Hepatic stellate cell (primary cell): ENCODE data around the gene MARCO.
"Not testable (repeated sequence)": the region's sequence is repeated elsewhere in the genome, so short reads cannot be mapped to it uniquely, and the experiment has no call there.

ENCODE experiments used
- DNase-seq: peaks from one replicate; pipeline ENCODE4 v3.0.0; 2011; ENCODE audit warnings: low spot score

MARCO gene

DNA sequence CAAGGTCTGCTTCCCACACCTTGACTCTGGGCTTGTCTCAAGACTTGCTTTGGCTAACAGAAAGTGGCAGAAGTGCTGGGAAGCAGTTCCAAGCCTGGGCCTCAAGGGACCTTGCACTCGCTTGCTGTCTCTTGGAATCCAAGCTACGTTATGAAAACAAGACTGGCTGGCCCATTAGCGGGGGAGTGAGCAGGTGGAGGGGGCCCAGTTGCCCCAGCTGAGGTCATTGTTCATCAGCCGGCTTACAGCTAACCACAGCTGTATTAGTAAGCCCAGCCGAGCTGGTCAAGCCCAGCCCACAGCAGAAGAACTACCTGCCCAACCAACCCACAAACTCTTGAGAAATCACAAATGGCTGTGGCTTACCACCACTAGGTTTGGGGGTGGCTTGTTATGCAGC is 63.1 kb downstream of the MARCO start:
- no peak for DNase-seq

DNA sequence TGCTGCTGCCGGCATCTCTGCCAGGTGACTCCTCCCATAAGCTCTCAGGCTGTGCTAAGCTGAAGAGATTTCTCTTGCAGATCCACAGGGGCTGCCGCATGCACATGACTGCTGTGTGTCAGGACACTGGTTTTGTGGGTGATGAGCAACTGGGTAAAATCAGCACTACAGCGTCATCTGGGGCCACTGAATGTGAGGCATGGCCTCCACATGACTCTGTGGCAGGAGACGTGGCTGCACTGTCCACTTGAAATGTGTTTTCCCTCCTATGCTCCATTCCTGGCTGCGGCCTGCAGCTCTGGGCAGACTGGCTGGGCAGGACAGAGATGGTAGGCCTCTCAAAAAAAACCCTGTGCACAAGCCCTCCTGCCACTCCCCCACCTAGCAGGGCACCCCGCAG is 63.6 kb downstream of the MARCO start:
- no peak for DNase-seq

DNA sequence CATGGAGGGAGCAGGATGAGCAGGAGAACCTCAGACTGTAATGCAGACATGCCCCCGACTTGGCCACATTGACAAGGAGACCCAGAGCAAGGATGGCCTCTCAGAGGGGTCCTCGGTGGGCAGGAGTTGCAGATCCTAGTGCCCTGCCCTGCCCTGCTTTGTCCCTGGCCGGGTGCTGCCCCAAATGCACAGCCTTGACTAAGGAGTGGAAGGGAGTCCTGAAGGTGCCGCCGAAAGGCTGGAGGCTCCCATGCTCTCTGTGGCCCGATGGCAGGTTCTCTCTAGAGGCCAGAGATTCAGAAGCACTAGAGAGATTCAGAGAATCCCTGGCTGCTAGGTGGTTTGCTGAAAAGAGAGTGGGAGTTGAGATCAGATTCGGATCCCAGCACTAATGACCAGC is 64.4 kb downstream of the MARCO start:
- DNase-seq: no peak

DNA sequence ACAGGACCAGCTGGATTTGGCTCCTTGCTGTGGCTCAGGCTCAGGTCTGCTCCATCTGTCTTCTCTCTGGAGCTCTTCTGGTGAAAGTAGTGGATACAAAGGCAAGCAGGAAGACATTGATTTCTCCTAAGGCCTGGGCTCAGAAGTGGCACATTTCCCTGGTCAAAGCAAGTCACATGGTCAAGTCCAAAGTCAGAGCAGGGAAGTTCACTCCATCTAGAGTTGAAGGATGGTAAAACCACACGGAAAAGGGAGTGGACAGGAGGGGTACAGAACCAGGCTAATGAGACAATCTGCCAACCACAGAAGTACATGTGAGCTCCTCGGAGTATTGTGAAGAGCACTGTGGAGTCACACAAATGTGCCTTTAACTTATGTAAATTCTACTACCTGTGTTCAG is 66.1 kb downstream of the MARCO start:
- no peak for DNase-seq

DNA sequence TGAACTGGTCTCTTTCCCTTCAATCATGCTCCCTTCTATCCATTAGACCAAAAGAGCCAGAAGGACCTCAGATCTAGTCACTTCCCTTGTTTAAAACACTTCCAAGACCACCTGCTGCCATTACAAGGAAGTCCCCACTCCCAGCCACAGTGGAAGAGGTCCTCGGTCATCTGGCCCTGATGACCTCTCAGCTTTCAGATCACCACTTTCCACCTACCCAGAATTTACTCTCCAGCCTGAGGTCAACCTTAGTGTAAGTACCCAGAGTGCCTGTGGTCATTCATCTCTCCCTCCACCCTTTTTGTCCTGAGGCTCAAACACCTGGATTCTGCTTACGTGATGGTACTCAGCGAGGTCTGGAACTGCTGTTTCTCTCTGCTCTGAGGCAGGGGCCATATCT is 67.1 kb downstream of the MARCO start:
- no peak for DNase-seq

DNA sequence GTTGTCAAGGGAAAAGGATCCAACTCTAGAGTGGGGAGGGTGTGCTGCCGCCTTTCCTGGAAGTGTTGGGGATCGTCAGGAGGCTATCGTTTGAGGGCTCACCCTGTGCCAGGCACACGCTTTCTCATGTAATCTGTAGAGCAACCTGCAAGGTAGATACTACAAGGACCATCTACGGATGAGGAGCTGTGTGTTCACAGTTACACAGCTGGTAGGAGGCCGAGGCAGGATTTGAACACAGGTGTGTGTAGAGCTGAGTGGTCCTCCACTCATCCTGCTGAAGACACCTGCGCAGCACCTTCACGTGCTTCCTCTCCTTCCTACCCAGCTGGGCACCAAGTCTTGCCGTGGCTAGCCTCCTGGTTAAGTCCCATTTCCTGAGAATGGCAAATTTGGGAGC is 68.3 kb downstream of the MARCO start:
- no peak for DNase-seq

DNA sequence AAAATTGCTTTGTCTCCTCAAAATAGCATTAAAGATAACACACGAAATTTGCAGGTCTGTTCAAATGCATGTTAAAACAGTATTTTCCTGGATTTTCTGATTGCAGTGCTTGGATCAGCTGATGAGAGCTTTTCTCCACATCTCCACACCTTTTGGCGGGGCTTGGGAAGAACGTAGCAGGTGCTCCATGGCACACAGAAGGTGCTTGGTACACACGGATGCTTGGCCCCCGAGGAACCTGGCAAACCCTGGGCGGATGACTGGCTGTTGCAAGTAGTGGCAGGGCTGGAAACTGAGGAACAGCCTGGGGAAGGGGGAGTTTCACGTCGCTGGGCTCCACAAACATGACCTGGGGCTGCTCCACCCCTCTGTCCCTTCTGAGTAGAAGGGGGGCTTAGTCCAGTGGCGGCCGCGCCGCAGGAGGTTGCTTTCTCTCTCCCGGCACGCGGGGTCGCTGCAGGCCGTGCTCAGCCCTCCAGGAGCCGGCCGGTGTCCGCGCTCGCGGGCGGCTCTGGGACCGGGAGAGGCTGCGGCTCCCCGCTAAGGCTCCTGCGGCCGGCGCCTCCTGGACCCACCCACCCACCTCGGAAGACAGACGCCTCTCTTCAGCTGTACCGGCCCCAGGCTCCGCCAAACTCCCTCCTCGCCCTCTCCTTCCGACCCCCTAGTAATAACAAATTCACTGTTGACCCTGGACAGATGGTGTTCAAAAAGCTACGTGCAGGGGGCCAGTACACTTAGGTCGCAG is 69.3 kb downstream of the MARCO start:
- DNase-seq: peak; percentile 46

DNA sequence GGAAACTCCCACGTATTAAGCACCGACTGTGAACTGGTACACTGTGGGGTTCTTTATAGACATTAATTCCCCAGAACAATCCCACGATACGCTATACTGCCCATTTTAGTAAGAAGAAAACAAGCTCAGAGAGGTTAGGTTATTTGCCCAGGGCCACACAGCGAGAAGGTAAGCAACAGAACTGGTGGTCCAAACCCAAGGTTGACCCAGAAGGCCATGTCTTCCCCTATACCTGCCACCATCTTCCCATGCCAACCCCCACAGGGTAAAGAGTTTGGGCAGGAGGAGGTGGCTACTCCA is 69.9 kb downstream of the MARCO start:
- DNase-seq: no peak

DNA sequence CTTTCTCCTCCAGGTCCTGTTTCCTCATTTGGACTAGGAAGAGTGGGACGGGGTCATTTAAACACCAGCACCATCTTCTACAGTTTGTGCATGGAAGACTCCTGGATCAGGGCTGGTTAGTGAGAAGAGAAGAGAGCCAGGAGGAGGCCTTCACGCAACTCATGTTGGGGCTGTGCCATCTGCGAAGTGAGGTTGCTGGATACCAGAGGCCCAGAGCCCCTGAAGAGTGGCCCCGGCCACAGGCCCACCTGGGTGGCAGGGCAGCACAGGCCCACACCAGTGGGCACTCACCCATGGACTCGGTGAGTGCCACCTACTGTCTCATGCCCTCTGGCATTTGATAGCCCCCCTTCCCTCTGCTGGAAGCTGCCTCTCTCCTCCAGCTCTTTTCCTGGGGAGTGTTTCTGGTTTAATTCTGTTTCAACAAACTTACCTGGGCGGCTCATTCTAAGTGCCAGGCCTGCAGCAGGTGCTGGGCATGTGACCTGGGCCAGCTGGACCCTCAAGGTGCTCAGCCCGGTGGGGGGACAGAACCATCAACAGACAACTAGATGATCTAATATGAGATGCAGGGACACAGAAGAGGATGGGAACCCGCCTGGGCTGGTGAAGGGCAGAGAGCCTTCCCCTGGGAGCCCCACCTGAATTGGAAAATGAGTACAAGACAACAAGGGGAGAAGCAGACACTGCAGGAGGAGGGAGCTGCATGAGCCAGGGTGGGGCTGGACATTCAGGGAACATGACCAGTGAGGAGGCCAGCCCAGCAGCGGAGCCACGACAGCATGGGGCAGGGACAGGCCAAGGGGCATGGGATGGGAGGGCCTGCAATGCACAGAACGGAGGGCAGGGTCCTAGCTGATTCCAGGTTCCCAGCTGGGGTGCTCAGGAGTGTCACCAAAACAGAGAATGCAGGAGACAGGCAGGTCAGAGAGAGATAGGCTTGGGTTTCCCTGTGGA is 70.6 kb downstream of the MARCO start:
- DNase-seq: no peak

DNA sequence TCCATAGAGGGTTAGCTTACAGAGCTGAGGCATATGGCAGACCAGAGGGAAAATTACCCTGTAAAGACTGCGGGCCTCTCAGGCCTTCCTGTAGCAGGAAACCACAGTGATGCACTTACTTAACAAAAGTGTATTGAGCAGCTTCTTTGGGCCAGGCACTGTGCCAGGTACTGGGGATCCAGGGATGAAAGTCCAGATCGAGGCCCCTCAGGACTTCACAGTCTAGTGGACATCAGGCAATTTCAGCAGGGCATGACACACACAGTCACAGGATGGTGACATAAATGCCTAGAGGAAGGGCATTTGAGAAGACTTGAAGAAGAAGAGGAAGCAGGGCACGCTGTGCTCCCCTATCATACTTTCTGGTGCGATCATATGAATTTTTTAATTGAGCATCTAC is 71.7 kb downstream of the MARCO start:
- DNase-seq: no peak

DNA sequence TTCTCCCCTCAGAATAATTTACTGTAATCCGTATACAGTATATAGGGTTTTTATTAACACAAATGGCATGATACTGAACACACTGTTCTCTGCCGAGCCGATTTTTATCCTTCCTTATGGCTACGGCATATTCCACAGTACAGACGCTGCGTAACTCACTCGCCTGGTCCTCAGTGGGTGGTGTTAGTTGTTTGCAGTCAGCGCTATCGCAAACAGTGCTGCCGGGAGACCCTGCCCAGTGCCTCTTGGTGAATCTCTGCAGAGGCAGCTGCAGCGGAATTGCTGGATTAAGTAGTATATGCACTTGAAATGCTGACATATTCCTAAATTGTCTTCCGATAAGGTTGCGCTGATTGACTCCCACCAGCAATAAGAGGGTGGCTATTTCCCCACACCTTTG is 73.9 kb downstream of the MARCO start:
- no peak for DNase-seq

DNA sequence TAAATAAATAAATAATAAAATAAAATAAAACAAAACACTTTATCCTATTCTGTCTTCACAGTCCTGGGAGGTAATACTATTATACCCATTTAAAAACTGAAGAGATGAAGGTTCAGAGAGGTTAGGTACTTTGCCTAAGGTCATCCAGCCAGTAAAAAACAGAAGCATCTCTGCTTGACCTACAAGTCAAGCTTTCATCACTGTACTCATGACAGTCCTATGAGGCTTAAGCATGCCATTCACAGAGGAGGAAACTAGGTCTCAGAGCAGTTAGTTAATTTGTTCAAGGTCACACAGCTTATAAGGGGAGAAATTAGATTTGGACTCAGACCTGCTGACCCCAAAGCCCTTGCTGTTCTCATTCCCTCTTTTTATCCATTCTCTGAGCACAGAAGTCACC is 77.5 kb downstream of the MARCO start:
- no peak for DNase-seq

DNA sequence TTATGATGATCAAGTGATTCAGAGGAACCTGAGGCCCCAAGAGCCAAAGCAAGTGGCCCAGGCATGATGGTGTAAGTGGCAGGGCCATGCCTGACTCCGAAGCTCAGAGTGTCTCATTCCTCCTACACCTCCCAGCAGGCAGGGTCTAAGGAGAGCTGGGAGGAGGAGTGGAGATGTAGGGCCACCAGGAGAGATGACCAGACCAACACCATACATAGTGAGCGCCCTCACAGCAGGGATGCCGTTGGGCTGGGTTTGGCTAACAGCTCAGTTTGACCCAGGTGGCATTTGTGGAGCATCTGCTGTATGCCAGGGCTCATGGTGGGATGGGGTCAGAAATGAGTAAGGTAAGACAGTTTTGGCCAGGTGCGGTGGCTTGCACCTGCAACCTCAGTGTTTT is 80.7 kb downstream of the MARCO start:
- no peak for DNase-seq

DNA sequence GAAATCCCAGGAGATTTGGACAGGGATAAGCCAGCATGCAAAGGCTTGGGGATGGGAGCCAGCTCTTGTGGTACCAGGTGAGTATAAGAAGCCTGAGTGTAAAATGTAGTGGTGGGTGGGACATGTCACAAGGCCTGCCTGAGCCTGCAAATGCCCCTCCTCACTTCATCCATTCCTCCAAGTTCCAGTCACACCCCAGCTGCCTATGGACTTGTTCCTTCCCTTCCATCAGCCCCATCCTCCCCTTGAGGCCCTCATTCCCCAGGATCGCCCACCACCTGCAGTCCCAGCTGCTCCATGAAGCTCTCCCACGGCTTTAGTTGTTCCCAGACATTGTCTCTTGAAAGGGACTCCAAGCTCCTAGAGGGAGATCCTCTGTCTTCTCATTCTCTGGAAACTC is 81.5 kb downstream of the MARCO start:
- DNase-seq: no peak

DNA sequence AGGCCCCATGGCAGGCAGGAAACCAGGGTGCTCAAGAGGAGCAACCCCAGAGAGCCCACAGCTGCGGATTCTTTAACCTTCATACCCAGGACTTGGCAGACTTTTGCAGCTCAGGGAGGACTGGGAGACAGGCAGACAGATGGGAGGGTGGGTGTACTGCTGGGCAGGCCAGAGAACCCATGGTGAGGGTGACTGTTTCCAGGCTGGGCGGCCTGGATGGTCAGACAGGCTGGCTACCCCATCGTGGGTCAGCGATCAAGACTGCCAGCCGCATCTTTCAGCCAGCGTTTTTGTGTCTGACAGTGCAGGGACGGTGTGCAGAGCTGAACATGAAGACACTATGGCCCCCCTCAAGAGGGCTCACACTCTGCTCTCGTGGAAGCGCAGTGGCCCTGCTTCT is 82.2 kb downstream of the MARCO start:
- no peak for DNase-seq

DNA sequence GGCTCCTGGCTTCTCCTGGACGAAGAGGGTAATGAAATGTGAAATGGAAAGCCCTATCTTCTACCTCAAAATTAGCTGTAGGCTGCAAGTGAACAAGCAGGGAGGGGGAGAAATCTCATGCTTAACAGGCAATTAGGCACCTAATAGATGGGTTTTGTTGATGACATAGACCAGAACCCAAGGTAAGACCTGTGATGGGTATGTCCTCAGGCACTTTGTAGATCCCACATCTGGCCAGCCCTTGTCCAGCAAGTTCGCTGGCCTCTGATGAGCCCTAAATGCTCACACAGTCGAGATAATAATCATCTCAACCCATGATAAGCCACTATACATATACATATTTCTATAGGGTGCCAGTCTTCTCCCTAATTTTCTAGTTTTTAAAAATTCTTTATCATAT is 82.6 kb downstream of the MARCO start:
- no peak for DNase-seq

DNA sequence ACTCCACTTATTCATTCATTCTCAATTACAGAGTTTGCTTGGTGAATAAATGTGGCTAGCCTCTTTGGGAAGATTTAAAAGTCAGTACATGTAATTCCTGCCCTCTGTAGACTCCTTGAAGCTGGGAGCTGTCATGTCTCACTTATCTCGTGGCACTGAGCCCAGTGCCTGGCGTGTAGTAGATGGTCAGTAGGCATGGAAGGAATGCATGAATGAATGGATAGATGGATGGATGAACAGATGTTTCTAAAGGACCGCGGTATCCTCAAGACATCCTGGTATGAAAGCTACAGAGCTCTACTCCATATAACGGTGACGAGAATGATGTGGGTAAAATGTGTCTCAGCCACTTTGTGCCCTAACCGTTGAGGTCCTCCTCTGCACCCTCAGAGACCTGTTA is 83.0 kb downstream of the MARCO start:
- DNase-seq: no peak

DNA sequence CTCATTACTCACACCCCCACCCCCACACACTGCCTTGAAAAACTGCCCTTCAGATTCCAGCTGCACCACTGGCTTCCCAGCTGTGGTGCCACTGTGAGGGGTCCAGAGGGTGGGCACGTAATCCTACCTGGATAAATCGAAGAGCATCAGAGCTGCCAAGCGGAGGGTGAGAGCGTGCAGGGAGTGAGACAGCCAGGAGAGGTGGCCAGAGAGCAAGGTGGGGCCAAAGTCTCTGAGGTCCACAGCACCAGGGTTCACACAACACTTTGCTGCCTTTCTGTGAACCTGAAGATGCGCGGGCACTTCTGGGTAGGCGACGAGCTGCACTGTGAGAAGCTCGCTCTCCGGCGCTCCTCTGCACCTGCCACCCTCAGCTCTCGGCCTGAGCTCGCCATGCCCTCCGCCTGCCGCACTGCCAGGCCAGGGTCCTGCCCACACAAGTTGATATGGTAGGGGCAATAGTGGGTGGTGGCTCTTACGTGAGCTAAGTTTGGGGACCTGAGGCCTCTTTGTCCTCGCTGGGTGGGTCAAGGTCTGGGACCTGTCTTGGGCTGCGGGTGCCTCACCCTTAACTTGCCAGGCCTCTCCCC is 83.9 kb downstream of the MARCO start:
- no peak for DNase-seq

DNA sequence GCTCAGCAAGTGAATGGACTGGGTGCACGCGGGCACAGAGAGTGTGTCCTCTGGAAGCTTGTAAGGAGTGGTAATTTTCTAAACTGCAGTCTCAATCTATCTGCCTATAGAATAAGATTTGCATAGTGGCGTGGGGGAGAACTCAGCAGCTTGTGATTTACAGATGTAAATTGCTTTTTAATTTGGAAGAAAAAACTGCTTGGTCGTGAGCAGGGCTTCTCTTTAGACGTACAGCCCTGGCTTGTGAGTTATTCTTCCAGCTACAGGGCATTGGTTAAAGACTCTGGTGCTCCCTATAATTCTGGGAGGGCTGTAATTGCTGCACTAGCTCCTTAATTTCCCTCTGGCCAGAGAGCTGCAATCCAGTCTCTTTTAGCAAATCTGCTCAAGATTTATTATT is 84.9 kb downstream of the MARCO start:
- no peak for DNase-seq

DNA sequence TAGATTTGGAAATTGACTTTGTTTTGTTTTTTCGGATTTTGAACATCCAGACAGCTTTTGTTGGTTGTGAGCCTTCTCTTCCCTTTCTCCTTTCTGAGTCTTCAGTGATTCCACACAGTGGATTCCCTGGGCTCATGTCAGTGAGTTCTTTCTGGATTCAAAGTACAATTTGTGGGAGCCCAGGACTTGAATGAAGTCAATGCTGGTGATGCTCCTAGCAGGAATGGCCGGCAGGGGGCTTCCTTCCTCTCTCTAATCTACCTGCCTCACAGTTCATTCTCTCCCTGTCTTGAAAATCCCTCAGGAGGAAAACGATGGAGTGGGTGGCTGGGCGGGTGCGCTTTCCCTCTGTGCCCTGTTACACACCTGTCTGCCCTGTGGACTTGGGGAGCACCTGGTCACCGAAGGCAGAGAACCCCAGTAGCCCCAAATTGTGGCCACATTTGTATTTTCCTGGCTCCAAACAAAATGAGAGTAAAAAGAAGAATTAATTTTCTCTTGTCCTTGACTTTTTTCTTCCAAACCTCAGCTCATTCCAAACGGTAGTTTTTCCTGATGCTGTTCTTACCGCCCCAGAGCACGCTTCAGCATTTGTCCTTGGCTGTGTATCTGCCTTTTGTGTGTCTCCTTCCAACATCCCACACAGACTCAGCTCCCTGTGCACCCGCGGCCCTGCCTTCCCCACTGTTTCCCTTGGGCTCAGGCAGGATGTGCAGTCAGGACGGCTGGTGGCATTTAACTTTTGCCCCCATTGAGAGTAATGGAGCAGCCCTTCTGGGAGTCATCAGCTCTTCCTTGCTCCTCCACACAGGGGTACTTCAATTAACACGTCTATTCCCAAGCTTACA is 86.6 kb downstream of the MARCO start:
- no peak for DNase-seq

DNA sequence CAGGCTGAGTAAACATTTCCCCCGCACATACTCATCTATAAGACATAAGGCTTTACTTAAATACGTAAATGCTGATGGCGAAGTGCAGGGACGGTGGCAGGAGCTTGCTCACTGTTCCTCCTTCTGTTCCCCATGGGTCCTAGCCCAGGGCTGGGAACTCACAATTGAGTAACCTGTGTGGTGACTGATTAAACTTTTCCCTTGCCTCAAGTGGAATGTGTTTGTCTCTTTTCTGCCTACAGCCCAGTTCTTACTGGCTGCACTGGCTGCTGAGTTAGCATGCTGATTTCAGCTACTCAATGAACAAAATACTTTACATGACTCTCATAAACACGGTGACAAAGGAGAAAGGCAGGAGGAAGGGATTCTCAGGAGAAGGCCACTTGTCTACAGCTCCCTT is 87.3 kb downstream of the MARCO start:
- DNase-seq: no peak

DNA sequence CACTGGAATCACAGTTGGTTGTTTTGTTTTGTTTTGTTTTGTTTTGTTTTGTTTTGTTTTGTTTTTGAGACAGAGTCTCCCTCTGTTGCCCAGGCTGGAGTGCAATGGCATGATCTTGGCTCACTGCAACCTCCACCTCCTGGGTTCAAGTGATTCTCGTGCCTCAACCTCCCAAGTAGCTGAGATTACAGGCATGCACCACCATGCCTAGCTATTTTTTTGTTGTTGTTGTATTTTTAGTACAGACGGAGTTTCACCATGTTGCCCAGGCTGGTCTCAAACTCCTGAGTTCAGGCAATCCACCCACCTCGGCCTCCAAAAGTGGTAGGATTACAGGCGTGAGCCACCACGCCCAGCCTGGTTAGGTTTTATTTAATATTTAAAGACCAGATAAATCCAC is 95.9 kb downstream of the MARCO start:
- DNase-seq: not testable (repeated sequence)
